ENCODE data around the gene MDM4.

The MDM4 gene

DNA sequence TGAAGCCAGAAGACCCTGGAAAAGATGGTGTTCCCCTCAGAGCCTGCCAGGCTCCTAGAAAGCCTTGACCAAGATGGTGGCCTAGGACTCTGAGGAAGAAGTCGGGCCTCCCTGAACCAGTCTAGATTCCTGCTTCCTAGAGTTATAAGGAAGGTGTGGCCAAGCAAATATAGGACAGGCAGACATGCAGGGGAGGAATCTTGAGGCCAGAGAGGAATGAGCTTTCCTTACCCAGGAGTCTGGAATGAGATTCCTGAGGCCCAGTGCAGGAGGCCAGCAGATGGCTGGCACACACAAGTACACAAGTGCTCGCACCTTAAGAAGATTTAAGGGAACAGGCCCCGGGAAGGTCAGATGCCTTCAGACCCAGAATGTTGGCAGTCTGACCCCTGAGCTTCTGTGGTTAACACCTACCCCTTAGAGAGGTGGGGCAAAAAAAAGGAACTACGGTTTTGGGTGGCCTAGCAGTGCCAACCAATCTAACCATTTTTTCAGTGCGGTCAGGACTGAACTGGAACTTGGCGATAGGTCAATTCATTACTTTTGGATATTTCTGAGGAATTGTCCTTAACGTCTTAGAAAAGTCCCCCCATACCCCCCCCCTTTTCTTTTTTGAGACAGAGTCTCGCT is 73.3 kb downstream of the MDM4 start:
- DNase-seq (ENCODE audit: low spot score) = no peak
- no peak overlapping the region for H3K27ac ChIP-seq
- no peak overlapping the region for H3K4me3 ChIP-seq
- TF ChIP-seq, protein P1, sequence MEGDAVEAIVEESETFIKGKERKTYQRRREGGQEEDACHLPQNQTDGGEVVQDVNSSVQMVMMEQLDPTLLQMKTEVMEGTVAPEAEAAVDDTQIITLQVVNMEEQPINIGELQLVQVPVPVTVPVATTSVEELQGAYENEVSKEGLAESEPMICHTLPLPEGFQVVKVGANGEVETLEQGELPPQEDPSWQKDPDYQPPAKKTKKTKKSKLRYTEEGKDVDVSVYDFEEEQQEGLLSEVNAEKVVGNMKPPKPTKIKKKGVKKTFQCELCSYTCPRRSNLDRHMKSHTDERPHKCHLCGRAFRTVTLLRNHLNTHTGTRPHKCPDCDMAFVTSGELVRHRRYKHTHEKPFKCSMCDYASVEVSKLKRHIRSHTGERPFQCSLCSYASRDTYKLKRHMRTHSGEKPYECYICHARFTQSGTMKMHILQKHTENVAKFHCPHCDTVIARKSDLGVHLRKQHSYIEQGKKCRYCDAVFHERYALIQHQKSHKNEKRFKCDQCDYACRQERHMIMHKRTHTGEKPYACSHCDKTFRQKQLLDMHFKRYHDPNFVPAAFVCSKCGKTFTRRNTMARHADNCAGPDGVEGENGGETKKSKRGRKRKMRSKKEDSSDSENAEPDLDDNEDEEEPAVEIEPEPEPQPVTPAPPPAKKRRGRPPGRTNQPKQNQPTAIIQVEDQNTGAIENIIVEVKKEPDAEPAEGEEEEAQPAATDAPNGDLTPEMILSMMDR (IDR thresholded peaks at IDR 0.05) = no peak

DNA sequence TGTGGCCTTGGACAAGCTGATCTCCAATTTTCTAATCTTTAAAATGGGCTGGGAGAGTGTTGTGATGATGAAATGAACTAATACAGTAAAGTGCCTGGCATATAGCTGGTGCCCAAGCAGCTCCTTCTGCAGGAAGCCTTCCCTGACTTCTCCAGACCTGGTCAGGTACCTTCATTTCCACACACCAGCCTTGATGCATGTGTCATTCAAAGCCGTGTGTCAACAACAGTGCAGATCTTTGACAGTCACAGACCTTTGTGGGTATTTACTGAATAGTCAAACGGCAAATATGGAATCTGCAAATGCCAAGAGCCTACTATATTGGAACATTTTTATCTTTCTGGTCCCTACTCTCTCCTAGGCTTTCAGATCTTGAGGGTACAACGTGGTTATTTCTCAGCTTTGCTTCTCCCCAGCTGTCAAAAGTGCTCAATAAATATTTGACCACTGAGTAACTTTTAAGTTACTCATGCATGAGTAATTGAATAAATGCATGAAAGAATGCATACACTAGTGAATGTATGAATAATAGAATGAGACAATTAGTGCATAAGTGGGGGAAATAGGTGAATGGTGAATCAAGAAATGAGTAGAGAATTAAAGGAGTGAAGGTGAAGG is 75.4 kb downstream of the MDM4 start:
- no peak for DNase-seq (ENCODE audit: low spot score)
- TF ChIP-seq, protein P1 (IDR thresholded peaks at IDR 0.05) = no peak

DNA sequence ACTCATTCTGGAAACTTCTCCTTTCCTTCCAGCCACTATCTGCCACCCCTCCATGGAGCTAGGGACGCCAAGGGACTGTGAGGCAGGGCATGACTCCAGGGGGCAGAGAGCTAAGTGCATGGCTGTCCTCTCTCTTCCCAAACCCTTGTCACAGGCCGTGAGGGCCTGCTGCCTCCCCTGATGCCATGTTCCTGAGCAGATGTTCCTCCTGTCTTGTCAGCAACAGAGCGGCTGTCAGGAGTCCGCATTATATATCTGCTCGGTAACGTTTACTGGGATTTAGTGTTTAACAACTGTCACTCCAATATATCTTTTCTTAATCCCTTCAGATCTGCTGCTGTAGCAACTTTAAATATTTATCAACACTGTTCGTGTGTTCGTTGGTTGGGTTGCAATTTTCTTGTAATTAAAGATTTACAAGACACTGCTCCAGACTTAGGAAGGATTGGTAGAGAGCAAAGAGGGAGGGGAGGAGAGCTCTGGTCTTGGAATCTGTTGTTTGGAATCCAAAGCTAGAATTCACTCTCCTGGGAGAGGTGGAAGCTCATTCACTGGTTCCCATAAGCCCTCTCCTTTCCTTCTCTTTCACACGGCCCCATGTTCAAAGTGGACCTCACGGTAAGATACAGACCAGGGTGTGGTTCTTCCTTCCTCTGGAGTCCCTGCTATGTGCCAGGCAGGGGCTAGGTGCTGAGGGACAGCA is 76.2 kb downstream of the MDM4 start:
- no peak overlapping the region for H3K4me3 ChIP-seq
- H3K27ac ChIP-seq = no peak overlapping the region
- DNase-seq (ENCODE audit: low spot score) = no peak
- TF ChIP-seq, protein P1 (IDR thresholded peaks at IDR 0.05) = no peak

More for the DNA sequence above, 75.4 kb downstream of the MDM4 start:
- H3K27ac ChIP-seq = no peak overlapping the region
- H3K4me3 ChIP-seq = no peak overlapping the region

DNA sequence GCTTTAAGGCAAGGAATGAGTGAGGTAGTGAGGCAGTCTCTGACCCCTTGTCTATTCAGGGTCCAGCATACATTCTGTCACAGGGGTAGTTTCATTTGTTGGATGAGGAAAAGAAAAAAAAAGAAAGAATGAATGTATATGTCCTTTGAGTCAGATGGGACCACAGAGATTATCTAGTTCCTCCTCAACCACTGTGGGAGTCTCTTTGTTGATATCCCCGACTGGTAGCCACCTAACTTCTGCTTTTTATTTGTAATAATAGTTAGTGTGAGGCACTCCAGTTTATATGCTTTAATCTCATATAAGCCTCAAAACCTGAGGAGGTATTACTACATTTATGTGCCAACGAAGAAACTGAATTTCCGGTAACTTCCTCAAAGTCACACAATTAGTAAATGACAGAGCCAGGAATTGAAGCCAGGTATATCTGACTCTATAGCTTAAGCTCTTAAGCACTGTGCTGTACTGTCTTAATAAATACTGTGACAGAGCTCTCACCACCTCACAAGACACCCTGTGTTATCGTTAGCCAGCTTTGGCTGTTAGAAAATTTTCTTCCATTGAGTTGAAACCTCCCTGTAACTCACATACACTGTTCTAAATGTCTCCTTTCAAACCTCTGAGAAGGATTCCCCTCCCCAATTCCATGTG is 82.2 kb downstream of the MDM4 start:
- no peak overlapping the region for H3K27ac ChIP-seq
- TF ChIP-seq, protein P1 (IDR thresholded peaks at IDR 0.05) = no peak
- H3K4me3 ChIP-seq = no peak overlapping the region
- no peak for DNase-seq (ENCODE audit: low spot score)

DNA sequence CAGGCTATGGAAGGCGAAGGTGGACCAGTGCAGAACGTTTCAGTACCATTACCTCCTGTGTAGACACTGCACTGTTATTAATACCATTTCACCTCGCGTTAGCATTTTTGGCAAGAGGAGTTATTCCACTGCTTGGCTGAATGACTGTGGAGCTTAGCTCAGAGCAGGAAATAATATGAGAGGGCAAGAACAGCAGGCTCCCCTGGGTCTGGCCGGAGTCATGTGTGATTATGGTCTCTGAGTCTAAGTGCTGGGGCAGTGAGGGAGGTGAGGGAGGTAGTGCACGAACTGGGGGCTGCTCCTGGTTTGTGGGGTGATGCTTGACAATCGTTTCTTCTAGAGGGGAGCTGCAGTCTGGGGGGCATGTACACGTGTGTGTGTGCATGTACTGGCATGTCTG is 82.9 kb downstream of the MDM4 start:
- no peak overlapping the region for H3K27ac ChIP-seq
- TF ChIP-seq, protein P1 (IDR thresholded peaks at IDR 0.05) = no peak
- no peak for DNase-seq (ENCODE audit: low spot score)
- H3K4me3 ChIP-seq = no peak overlapping the region

DNA sequence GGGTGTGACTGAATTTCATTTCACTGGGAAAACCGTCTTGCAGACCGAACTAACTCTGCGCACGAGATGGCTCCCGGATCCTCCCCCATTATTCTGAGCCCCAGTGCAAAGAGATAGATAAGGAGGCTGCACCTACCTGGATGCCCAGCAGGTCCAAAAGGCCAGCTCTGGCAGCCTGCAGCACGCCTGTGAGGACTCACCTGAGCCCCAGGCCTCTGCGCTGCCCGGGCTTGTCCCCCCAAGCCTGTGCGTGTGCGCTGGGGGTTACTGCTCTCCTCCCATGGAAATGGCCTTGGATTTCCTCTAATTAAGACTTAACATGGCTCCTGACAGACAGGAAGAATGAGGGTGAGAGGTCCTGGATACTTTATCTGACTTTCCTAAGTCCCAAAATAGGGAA is 83.4 kb downstream of the MDM4 start:
- H3K4me3 ChIP-seq = no peak overlapping the region
- TF ChIP-seq, protein P1 (IDR thresholded peaks at IDR 0.05) = no peak
- no peak for DNase-seq (ENCODE audit: low spot score)
- H3K27ac ChIP-seq = no peak overlapping the region

Data from coronary artery (tissue), 2 donors.